Pancreas (tissue), 10 donors: ENCODE measurements around the gene SPHKAP. TPM values are rescaled to one million over a fixed set of nuclear protein-coding genes. Genes with fewer than 3 reads are reported as not detected.

Source experiments
- ATAC-seq, 4 donors: fragments of 200-7000 bp; cut with Tn5 transposase; one replicate each; pipeline versions ENCODE4 v1.8.0 to v1.9.1; 2020; ENCODE audit warnings: mild to moderate bottlenecking in 4 of 4, moderate library complexity in 4 of 4
- DNase-seq, 6 donors: peaks; one replicate each; pipeline ENCODE4 v3.0.0-alpha.2; 2020
- FAIRE-seq: peaks from 2 replicates; lab custom pipeline; 2012; peaks lifted over from hg19 to GRCh38; lab: Jason Lieb, UNC
- H3K27ac ChIP-seq, 4 donors: fragments of 200-600 bp; sonication (generic); 1 replicate in 3 of 4; 2 replicates in 1 of 4; pipeline versions ENCODE4 v1.5.0 to v1.8.0; 2020
- H3K27me3 ChIP-seq, 4 donors: fragments of 200-600 bp; one replicate each; pipeline ENCODE4 v1.8.0; 2021
- H3K36me3 ChIP-seq, 3 donors: fragments of 200-600 bp; sonication (generic) in 1 of 3; one replicate each; pipeline versions ENCODE4 v1.5.0 to v1.8.0; 2020 to 2021
- H3K4me1 ChIP-seq, 3 donors: fragments of 200-600 bp; one replicate each; pipeline ENCODE4 v1.8.0; 2021
- H3K4me3 ChIP-seq, 4 donors: fragments of 200-600 bp; sonication (generic) in 2 of 4; one replicate each; pipeline versions ENCODE4 v1.5.0 to v1.8.0; 2020 to 2021
- H3K9me3 ChIP-seq, 4 donors: fragments of 200-600 bp; one replicate each; pipeline ENCODE4 v1.8.0; 2021
- CTCF ChIP-seq, 4 donors: fragments of 200-600 bp; sonication (generic) in 3 of 4; IDR thresholded peaks; one replicate each; pipeline versions ENCODE4 v1.5.0 to v1.8.0; 2021; ENCODE audit warnings: antibody characterized with exemption in 4 of 4
- WGBS, 2 donors: extraction: QIAGEN DNeasy Blood & Tissue Kit; methylation state at CpG; one replicate each; pipeline ENCODE4 v1.1.7; 2013; 5-methylcytosine and 5-hydroxymethylcytosine counted together
- intact Hi-C, 3 donors: fragments of 100-400 bp; cut with DNase I; formaldehyde crosslinking; loops; one replicate each; pipeline versions ENCODE4 v1.11.1 to v1.14.2; 2022
- polyA plus RNA-seq, 2 donors: library from polyadenylated mRNA; stranded (reverse); fragments of 200-250 nt; gene quantifications; one replicate each; pipeline ENCODE4 v1.2.3, GENCODE V29; 2013
- total RNA-seq, 6 donors: library from RNA; stranded (reverse); fragmentation: NEBNext Ultra II Directional in 4 of 6; extraction: Animal tissue kit (Norgen Biotek cat#: 25700) in 4 of 6; gene quantifications; one replicate each; pipeline versions ENCODE4 v1.2.1 to v1.2.4, GENCODE V29; 2021 to 2023
- donor health status: healthy with polysubstance abuse.
- donor health status: DM: no; HTN: no; CAD: no; lungs with moderate emphysema.
- donor health status: DM: no; HTN: no; CAD: no.
- donor health status: control.
- donor health status: control.
- donor health status: Bipolar disorder and iron deficiency.
- donor health status: DM: yes; HTN: yes; CAD: no.
- donor health status: DM: no; HTN: no; CAD: no.
- donor health status: DM: no; HTN: no; CAD: no.
- donor health status: DM: yes; HTN: yes; CAD: no.

Gene SPHKAP
- total and polyA plus RNA-seq, 8 donors: under 0.01 to 0.06 (median 0.02) TPM; not detected in 5

- intact Hi-C loops: no loop called here
- DNase-seq (no peak), ATAC-seq (no peak), FAIRE-seq (no peak)
- Histone ChIP-seq H3K4me3 (no peak overlapping the region), H3K9me3 (no peaks in the 10 kb centered on the region), H3K4me1 (no peaks in the 10 kb centered on the region), H3K27me3 (no peaks in the 10 kb centered on the region), H3K27ac (no peak overlapping the region), H3K36me3 (no peaks in the 10 kb centered on the region)
- 29 to 38% methylated on average over 1 of the region's 1 CpG for WGBS, 2 donors
- no peak for TF ChIP-seq CTCF (IDR thresholded peaks at IDR 0.05)
Observed at GRCh38 chr2:228063558-228063957, 117.9 kb downstream of the SPHKAP start.

GRCh38 chr2:228059735-228060134 lies 121.8 kb downstream of the SPHKAP start:
- DNase-seq (no peak), ATAC-seq (no peak), FAIRE-seq (no peak)
- H3K27ac ChIP-seq: no peak overlapping the region
- intact Hi-C loops: loop anchor here in 1 of 3 donors (10.0 kb wide), 1 partner anchor 595 kb away; no protein-coding TSS in a partner anchor
- TF ChIP-seq CTCF (IDR thresholded peaks at IDR 0.05): no peak
- no peaks in the 10 kb centered on the region for H3K36me3 ChIP-seq
- no peaks in the 10 kb centered on the region for H3K4me1 ChIP-seq
- H3K27me3 ChIP-seq: no peaks in the 10 kb centered on the region
- no peaks in the 10 kb centered on the region for H3K9me3 ChIP-seq
- H3K4me3 ChIP-seq: no peak overlapping the region
- 29 to 41% methylated on average over 2 of the region's 2 CpGs for WGBS, 2 donors

- ATAC-seq (no peak), DNase-seq (no peak), FAIRE-seq (no peak)
- Histone ChIP-seq H3K4me3 (no peak overlapping the region), H3K4me1 (no peaks in the 10 kb centered on the region), H3K27me3 (no peaks in the 10 kb centered on the region), H3K36me3 (no peaks in the 10 kb centered on the region), H3K9me3 (no peaks in the 10 kb centered on the region), H3K27ac (no peak overlapping the region)
- intact Hi-C loops: loop anchor here in 1 of 3 donors (10.0 kb wide), 1 partner anchor 598 kb away; no protein-coding TSS in a partner anchor
- no peak for TF ChIP-seq CTCF (IDR thresholded peaks at IDR 0.05)
- 73 to 75% methylated on average over 4 of the region's 4 CpGs for WGBS, 2 donors
Observed at GRCh38 chr2:228056293-228057097, 125.0 kb downstream of the SPHKAP start.

GRCh38 chr2:228048838-228049490 lies 132.5 kb downstream of the SPHKAP start:
- ATAC-seq (peak; percentile 79 to 97 (median 92)), FAIRE-seq (no peak), DNase-seq (peak in 3 of 6 donors; percentile 9 to 35 (median 27))
- H3K27me3 ChIP-seq: no peaks in the 10 kb centered on the region
- TF ChIP-seq CTCF (IDR thresholded peaks at IDR 0.05): peak; percentile 13 to 45 (median 24)
- no peak overlapping the region for H3K27ac ChIP-seq
- WGBS, 2 donors: 7 to 15% methylated on average over 5 of the region's 5 CpGs
- intact Hi-C loops: no loop called here
- no peaks in the 10 kb centered on the region for H3K9me3 ChIP-seq
- H3K36me3 ChIP-seq: no peaks in the 10 kb centered on the region
- no peak overlapping the region for H3K4me3 ChIP-seq
- H3K4me1 ChIP-seq: no peaks in the 10 kb centered on the region
